ENCODE results near the gene DDX50.
"Not testable (repeated sequence)": the region's sequence is repeated elsewhere in the genome, so short reads cannot be mapped to it uniquely, and the experiment has no call there.

DDX50 gene

GRCh38 chr10:68975936-68976473 lies 74.9 kb downstream of the DDX50 start:
- not testable (repeated sequence) for H3K4me3 ChIP-seq, H3K27ac ChIP-seq

GRCh38 chr10:68979738-68980137 lies 78.6 kb downstream of the DDX50 start:
- H3K27ac ChIP-seq, H3K4me3 ChIP-seq: not testable (repeated sequence)

- Histone ChIP-seq H3K27ac (no peak overlapping the region), H3K4me3 (no peak overlapping the region)
Observed at GRCh38 chr10:68981074-68981473, 80.0 kb downstream of the DDX50 start.

GRCh38 chr10:68982389-68982788 lies 81.3 kb downstream of the DDX50 start:
- Histone ChIP-seq H3K27ac (no peak overlapping the region), H3K4me3 (no peak overlapping the region)

GRCh38 chr10:68987611-68988010 lies 86.5 kb downstream of the DDX50 start:
- peak overlapping the region in 1 of 21 experiments; percentile 87 for H3K27ac ChIP-seq
- H3K4me3 ChIP-seq: peak overlapping the region in 1 of 7 experiments; percentile 99

GRCh38 chr10:68988530-68989316 lies 87.6 kb downstream of the DDX50 start, which contains the start of gene KIFBP:
KIFBP (plus strand) TSS chr10:68988803; CDS start chr10:68988833, 30 bp downstream.
- Histone ChIP-seq H3K4me3 (peak within 1 kb of the TSS; percentile 73 to 99 (median 91)), H3K27ac (peak within 1 kb of the TSS; percentile 39 to 91 (median 84))

- H3K27ac ChIP-seq: peak overlapping the region; percentile 39 to 91 (median 84)
Observed at GRCh38 chr10:68989317-68989990, 88.3 kb downstream of the DDX50 start.

GRCh38 chr10:68992636-68993440 lies 91.7 kb downstream of the DDX50 start:
- H3K27ac ChIP-seq: peak overlapping the region in 11 of 21 experiments; percentile 1 to 66 (median 37)

More at GRCh38 chr10:68989317-68989990, 88.3 kb downstream of the DDX50 start:
- peak overlapping the region; percentile 73 to 99 (median 91) for H3K4me3 ChIP-seq

More at GRCh38 chr10:68992636-68993440, 91.7 kb downstream of the DDX50 start:
- no peak overlapping the region for H3K4me3 ChIP-seq

All from skin epidermis (tissue), 12 donors.